HG03159 (cell line): ENCODE measurements around the gene SLC5A5.

Experiments
- ATAC-seq: cut with Tn5 transposase; IDR thresholded peaks from one replicate; pipeline ENCODE4 v1.9.1; 2021; ENCODE audit warnings: mild to moderate bottlenecking, moderate library complexity; ENCODE audit not compliant: unreplicated experiment

Gene SLC5A5

GRCh38 chr19:17846146-17846545 lies 25.6 kb upstream of the SLC5A5 start:
- no peak for ATAC-seq

GRCh38 chr19:17847538-17848366 lies 24.0 kb upstream of the SLC5A5 start, which contains the start of gene JAK3:
Gene JAK3 (minus strand): TSS chr19:17847982. CDS start chr19:17844417, 3,565 bp downstream.
- peak; percentile 57 for ATAC-seq

- no peak for ATAC-seq
These were observed 23.0 kb upstream of the SLC5A5 start for GRCh38 chr19:17848595-17849292.

DNA sequence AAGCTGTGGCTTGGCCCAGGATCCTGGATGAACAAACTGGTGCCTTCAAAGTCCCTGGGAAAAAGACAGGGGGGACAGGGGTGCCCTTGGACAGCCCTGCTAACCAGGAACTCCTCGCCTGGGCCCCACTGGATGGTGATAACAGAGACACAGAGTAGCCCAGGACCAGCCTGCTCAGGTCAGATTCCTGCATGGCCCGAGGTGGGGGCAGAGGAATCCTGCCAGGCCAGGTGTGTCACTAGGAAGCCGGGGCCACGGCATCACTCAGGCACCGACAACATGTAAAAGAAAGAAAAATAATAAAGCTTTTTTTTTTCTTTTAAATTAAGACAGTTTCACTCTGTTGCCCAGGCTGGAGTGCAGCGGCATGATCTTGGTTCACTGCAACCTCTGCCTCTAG lies 17.7 kb upstream of the SLC5A5 start:
- ATAC-seq, result no peak

- ATAC-seq, result no peak
These were observed 16.2 kb upstream of the SLC5A5 start for GRCh38 chr19:17855280-17856152.

- ATAC-seq, result peak; percentile 92
These were observed 12.0 kb upstream of the SLC5A5 start, which contains the start of gene RPL18A for GRCh38 chr19:17859533-17860330. Gene RPL18A (plus strand): TSS chr19:17859910. CDS start chr19:17859957, 47 bp downstream.

- no peak for ATAC-seq
These were observed 11.3 kb upstream of the SLC5A5 start for GRCh38 chr19:17860331-17860992.

DNA sequence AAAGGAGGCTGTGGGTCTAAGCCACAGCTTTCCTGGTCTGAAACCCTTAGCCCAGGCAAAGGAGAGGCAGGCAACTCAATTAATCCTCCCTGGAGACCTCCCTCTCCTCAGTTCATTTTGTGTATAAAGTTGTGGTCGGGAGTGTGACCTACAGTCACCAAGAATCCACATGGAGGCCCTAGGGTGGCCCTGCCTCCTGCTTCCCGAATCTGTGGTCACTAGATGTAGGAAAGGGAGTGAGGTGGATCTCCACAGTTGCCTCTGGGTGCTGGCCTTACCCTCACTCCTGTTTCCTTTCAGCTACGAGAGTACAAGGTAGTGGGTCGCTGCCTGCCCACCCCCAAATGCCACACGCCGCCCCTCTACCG lies 10.8 kb upstream of the SLC5A5 start:
- no peak for ATAC-seq

- ATAC-seq, result no peak
These were observed 10.0 kb upstream of the SLC5A5 start for GRCh38 chr19:17861542-17862402.

GRCh38 chr19:17862711-17863519 lies 8.8 kb upstream of the SLC5A5 start:
- no peak for ATAC-seq

DNA sequence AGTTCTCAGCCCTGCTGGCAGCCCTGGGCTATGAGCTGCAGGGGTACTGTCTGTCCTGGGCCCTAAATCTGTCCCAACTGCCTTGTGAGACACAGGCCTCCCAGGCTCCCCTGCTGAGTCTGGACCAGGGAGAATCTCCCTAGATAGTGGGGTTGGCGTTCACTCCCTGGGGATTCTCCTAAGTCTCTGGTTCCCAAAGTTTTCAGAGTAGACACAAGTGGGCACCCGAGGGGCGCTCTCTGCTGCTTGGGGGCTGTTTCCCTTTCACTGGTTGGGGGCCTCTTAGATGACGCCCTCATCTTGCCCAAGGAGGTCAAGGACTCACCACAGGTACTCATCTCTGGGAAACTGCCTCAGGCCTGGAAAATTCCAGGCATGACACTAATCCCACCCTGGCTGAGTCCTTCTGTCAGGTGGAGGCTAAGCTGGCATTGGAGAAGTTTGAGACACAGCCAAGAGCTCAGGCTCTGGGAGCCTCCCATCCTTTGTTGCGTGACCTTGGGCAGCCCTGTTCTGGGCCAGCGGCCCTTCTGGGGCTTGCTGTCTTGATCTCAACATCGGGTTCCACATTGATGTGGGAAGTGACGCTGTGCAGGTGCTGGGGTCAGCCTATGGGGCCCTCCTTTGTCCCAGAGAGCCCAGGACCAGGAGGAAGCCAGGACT lies 8.1 kb upstream of the SLC5A5 start:
- no peak for ATAC-seq

DNA sequence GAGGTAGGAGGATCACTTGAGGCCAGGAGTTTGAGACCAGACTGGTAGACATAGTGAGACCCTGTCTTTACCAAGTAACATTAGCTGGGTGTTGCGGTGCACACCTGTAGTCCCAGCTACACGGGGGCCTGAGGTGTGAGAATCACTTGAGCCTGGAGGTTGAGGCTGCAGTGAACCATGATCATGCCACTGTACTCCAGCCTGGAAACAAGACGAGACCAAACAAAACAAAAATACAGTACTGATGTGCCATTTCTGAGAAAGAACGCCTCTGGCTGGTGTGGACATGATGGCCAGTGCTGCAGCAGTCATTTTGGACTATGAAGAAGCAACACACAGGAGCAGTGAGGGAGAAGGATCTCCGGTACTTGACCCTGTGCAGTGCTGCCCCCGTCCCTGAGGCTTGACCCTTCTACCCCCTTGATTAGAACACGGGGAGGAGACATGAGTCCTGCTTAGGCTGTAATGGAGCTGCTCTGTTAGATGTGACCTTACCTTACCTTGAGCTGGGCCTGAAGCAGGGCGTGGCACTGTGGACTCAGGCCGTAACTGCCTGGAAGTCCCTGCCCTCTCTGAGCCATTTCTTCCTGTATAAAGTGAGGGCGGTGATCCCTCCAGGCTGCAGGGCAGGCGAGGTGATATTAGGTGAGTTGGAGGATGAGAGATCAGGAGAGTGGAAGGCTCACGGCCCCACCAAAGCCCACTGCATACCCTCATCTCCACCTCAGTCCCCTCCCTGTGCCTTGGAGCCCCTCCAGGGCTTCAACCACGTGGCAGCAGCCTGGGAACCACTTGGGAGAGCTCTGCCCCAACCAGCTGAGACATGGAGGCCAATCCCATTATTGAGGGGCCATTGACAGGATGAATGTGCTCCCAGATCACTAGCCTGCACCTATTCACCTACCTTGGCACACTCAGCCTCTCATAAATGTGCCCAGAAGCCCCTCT lies 6.1 kb upstream of the SLC5A5 start:
- no peak for ATAC-seq

DNA sequence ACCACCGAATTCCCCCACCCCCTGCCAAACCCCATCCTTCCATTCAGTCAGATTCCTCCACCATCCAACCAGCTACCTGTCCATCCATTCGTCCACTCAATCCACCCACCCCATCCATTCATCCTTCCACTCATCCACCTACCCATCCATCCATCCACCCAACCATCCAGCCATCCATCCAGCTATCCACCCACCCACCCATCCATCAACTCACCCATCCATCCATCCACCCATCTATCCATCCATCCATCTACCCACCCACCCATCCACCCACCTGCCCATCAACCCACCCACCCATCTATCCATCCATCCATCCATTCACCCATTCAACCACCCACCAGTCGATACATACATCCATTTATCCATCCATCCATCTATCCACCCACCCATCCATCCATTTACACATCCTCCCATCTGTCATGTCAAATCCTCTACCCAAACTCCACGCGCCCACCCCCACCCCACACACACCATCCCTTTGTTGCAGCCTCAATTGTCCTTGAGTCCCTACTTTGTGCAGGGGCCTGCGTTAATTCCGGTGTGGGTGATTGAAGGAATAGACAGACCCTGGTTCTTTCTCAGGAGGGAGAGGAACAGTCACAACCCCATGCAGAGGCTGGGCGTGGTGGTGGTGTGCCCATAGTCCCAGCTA lies 5.3 kb upstream of the SLC5A5 start:
- no peak for ATAC-seq

GRCh38 chr19:17866964-17867486 lies 4.7 kb upstream of the SLC5A5 start:
- no peak for ATAC-seq

DNA sequence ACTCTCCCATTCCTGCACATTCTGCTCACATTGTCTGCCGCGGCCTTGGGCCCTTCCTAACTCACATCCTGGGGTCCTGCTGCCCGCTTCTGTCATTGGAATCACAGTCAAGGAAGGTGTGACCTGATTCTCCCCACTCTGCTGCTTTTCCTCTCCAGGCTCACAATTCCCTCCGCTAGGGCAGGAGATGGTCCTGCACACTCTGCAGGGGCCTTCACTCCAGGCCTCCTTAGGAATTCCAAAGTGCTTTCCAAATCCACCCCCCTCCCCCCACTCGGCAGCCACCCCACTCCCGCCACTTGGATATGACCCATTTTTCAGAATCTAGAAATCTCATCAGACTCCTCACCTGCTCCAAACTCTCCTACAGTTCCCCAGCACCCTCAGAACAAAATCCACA lies 3.1 kb upstream of the SLC5A5 start:
- no peak for ATAC-seq
